ENCODE data around the gene XPR1.

- TF ChIP-seq YY1 (IDR thresholded peaks at IDR 0.05; ENCODE audit: low read depth) (no peak), TAF1 (IDR thresholded peaks at IDR 0.05; ENCODE audit: low read depth) (no peak), EGR1 (IDR thresholded peaks at IDR 0.05) (no peak), MAX (IDR thresholded peaks at IDR 0.05) (no peak), CEBPB (IDR thresholded peaks at IDR 0.05) (no peak)
Measured at GRCh38 chr1:180603223-180603849, 28.5 kb upstream of the XPR1 start.

Measured in Ishikawa (cell line).